GM21529 (cell line): Measurements from ENCODE around the gene GMDS.

ENCODE experiments used
- ATAC-seq: cut with Tn5 transposase; IDR thresholded peaks from one replicate; pipeline ENCODE4 v1.9.1; 2021; ENCODE audit not compliant: unreplicated experiment

The GMDS gene

DNA sequence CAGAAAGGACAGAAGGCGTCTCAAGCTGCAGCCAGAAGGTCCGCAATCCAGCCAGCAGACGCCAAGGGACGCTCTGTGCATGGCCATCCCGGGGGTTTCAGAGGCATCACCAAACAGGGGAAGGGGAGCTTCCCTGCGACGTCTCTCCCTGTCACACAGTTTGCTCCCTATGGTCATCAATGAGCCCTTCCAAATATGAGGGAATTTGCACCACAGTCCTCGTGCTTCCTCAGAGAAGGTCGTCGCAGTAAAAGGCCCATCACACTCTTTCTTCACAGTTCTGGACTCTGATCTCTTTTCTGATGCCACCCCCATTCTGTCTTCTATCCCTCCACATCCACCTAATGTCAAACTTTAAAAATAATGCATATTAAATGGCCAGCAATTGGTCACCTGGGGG lies 645.9 kb downstream of the GMDS start:
- no peak for ATAC-seq

DNA sequence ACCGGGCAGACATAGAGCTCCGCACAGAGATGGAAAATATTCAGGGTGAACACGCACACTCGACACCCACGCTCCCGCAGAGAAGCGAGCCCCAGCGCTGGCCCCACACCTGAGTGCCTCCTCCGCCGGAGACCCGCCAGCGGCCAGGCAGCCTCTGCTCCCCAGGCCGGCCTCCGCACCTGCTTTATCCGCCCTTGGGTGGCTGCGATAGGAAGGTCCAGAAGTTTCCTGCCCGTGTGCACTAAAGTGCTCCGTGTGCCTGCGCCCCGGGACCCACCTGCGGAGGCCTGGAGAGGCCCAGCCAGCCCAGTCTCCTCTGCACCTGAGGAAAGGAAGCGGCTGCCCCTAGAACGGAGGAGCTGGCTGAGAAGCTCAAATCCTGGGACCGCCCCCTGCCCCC lies 646.5 kb downstream of the GMDS start:
- no peak for ATAC-seq

- no peak for ATAC-seq
These were observed 647.0 kb downstream of the GMDS start for GRCh38 chr6:1598433-1598832.

- ATAC-seq: no peak
These were observed 647.5 kb downstream of the GMDS start for GRCh38 chr6:1597924-1598323.

DNA sequence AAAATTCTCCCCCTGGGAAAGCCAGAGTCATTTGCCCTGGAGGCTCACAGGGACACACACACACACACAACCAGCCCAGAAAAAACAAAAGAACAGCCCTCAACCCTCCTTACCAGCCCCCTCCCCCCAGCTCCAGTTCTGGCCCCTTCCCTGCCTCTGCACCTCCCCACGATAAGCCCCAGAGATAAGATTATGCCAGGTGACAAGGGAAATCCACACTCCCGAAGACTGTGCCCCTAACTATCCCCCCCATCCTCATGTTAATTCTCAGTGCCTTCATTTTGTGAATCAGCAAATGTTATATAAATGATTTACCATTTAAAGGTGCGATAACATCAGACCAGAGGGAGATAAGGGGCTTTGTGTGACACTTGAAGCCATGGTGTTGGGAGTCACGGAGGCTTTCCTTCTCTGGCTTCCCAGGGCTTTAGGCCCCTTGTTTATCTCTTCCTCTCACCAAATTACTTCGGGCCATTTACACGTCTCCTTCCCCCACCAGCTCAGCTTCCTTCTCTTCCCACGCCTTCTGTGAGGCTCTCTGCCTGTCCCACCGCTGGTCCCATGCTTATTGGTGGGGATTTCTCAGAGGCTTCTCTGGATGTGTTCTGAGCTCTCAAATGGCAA lies 648.2 kb downstream of the GMDS start:
- no peak for ATAC-seq

DNA sequence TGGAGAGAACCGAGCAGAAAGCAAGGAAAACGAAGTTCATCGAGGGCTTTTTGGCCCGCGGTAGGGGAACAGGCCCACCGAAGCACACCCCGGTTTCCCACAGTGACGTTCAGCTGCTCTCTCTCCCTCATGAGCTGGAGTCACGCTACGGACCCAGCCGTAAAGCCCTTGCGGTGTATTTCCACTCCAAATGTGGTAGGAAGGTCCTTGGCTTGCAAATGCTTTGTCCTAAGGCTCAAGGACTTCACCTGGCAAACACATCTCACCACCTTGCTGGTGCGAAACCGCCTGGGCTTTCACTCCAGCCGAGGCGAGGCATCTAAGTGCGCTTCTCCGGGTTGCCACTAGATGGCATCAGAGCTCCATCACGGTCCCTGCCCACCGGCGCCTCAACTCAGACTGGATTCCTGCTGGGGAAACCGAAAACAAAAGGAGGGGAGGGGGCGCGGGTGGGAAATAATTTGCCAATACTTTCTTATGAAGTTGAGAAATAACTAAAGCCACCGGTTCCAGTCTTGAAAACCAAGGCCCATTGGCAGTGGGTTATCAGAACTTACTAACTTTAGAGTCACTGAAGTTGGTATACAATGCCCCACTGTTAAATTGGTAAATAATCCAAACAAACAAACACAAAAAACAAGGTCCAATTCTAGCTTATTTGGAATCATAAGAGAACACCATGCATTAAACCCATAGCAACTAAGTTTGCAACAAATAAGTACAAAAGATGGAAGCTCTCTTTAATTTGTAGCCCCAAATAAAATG lies 649.1 kb downstream of the GMDS start:
- ATAC-seq: peak; percentile 66

DNA sequence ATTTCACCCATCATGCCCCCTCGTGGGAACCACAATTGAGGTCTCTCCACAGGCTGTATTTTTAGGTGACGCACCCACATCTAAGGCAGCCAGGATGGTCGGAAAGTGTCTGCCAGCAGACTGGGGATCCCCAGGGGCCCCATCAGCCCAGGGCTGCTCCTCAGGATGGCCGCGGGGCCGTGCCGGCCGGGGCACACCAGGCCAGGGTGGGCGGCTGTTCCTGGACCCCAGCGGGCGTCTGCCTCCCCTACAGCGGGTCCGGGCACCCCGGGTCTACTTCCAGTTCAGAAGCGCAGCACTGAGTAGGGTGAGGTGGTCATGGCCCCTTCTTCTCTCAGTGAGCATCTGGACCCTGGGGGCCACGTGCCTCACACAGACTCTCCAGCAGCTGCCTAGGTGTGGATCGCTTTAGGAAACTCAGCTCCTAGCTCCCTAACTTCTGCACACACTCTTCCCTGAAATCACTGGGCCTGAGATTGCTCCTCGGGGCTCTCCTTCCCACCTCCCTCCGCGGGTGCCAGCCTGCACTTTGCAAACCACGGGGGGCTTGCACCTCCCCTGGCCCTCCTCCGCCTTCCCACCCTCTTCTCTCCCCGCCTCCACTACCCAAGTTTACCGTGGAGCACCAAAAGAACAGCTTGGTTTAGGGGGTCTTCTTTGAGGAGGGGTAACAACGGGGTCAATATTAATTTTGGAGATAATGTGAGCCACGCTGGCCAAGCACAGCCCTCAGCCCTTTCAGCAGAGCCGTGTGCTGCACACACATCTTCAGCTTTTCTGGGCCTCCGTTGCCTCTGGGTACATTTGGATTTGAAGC lies 649.9 kb downstream of the GMDS start:
- ATAC-seq: no peak

DNA sequence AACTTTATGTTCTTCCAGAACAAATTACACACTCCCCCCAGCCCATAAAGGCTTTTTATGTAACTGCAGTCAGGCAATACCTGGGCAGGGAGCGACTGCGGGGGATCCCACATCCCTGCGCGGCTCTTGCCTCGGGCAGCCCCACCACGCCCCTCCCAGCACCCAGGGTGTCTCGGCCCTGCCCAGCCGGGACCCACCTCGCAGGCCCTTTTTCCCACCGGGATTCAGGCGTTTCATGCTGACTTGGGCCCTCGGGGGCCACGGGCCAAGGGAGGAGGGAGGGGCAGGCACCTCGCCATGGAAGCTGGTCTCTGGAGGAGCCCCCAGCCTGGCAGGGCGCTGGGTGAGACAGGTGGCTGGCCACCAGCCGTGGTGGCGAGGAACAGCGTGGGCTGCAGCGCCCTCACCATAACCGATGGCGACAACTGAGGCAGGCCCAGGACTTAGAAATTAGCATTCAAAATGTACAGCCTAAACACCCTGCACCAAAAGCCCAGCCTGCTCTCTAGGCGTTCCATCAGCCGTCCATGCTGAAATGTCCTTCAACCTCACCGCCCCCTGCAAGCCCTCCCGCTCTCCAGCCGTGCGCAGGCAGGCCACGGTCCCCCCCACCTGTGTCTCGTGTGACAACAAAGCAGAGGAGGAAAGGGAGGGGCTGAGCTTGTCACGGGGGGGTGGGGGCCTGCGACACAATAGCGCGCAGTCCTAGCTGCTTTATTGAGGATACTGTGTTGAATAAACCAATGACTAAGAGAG lies 650.8 kb downstream of the GMDS start:
- ATAC-seq: no peak

- ATAC-seq: no peak
These were observed 651.5 kb downstream of the GMDS start for GRCh38 chr6:1593958-1594314.

DNA sequence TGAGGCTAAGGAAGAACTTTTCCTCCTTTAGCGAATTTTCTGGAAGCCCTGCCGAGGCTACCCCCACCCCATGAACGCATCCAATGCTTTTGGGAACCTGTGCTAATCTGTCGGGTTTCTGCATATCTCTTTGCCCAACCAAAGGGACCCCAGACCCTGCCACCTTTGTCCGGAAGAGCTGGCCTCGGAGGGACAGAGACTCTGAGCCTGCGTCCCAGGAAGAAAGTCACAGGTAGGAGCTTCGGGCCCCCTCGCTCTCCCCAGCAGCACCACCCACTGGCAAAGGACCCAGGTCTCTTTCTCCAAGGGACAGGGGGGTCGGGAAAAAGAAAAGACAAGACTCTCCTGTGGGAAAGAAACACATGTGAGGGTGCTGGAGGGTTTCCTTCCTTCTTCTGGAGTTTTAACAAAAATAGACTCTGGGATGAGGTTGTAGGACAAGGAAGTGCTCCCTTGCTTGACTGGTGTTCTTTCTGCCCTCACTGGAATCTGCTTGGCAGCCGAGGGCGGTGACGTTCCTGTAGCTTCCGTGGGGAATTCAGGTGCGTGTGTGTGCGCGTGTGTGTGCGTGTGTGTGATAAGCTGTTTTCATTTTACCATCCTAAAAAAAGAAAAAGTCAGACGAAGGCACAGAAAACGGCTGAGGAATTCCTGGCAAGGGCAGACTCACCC lies 652.0 kb downstream of the GMDS start:
- no peak for ATAC-seq

DNA sequence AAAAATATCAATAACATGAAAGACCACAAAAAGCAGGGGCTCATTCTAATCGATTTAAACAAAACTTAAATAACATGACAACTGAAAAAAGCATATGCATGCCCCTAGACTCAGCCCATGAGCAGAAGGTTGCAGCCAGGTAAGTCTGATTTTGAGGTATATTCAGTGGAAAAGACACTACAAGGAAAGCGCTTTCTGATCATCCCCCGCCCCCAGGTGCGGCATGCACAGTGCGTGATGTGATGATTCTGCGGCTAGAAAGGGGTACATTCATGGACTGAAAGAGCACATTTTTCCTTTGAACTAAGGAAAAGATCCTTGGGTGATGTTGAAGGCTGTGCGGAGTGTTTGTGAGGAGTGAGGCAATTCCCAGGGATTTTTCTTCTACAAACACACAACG lies 652.6 kb downstream of the GMDS start:
- no peak for ATAC-seq

- no peak for ATAC-seq
These were observed 653.5 kb downstream of the GMDS start for GRCh38 chr6:1591926-1592325.

- ATAC-seq: no peak
These were observed 654.2 kb downstream of the GMDS start for GRCh38 chr6:1591243-1591642.

- ATAC-seq: no peak
These were observed 654.8 kb downstream of the GMDS start for GRCh38 chr6:1590580-1590979.

GRCh38 chr6:1589208-1589607 lies 656.2 kb downstream of the GMDS start:
- ATAC-seq: no peak

DNA sequence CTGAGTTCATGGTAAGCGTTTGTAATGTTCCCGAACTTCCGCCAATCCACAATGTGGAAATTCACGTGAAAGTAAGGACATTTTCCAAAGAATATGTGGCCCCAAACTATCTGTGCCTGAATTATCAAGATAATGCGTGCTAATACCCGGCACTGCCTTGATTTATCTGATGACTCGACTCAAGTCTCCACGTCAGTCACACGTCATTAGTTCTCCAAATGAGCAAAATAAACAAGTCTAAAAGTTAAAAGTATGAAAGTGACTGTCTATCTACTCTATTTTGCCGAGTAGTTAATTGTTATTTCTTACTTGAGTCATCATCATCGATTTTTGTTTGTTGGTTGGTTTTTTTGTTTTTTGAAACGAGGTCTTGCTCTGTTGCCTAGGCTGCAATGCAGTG lies 657.4 kb downstream of the GMDS start:
- no peak for ATAC-seq

GRCh38 chr6:1587546-1587945 lies 657.9 kb downstream of the GMDS start:
- no peak for ATAC-seq

DNA sequence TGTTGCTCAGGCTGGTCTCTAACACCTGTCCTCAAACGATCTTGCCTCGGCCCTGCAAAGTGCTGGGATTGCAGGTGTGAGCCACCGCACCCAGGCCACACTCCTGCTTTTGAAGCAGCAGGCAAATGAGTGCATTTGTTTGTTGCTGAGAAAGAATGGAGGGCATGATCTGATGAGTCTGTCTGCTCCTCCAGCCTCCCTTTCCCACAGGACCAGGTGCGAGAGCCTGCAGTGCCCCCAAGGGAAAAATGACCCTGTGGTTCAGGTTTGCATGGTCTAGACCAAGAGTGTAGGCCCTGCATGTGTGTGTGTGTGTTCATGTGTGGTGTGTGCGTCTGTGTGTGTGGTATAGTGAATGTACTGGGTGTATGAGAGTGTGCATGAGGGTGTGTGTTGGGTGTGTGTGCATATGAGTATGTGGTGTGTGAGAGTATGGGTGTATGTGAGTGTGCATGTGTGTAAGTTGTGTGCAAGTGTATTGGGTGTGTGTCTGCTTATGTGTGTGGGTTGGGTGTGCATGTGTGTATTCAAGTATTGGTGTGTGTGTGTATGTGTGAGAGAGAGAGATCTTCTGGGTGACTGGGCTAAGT lies 658.4 kb downstream of the GMDS start:
- ATAC-seq: no peak

DNA sequence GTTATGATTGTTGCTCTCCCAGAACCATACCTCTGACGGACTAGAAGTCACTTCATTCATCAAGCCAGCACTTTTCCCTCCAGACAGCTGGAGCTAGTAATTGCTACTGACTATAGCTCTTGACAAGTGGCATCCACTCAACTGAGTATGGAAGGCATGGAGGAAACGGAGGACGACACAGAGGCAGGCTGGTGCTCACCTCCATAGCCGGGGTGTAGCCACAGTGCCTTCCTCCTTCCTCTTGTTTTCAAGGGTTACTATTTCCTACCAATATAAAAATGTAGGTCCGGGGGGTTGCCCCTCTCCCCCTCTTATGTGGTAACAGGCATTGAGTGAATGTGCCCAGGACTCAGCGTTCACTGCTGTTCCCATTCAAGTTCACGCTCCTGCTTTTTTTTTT lies 659.1 kb downstream of the GMDS start:
- ATAC-seq: no peak

DNA sequence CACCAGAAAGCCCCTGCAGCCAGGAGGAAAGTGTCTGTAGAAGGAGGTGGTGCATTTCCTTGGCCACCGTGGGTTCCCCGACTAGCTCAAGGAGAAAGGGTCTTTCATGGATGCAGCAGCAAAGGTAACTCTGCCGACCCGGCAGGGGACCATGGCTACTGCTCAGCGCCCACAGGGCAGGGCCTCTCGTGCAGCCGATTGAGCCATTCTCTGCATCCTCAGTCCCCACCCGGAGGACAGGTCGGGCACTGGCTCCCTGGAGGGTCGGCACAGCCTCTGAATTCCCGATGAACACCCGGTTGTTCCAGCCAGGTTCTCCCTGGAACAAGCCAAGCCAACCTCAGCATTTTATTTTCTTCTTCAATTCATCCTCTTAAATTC lies 659.7 kb downstream of the GMDS start:
- ATAC-seq: no peak
